ENCODE results near the gene NFAT5.

- TF ChIP-seq EP300 (IDR thresholded peaks at IDR 0.05; ENCODE audit: borderline replicate concordance), result no peak
- TF ChIP-seq NFIC (IDR thresholded peaks at IDR 0.05), result no peak
- no peak for TF ChIP-seq RAD21 (IDR thresholded peaks at IDR 0.05; ENCODE audit: low read depth)
- TF ChIP-seq EGR1 (IDR thresholded peaks at IDR 0.05), result no peak
- TF ChIP-seq, protein P1, sequence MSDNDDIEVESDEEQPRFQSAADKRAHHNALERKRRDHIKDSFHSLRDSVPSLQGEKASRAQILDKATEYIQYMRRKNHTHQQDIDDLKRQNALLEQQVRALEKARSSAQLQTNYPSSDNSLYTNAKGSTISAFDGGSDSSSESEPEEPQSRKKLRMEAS (IDR thresholded peaks at IDR 0.05), result no peak
- TF ChIP-seq, protein P2, sequence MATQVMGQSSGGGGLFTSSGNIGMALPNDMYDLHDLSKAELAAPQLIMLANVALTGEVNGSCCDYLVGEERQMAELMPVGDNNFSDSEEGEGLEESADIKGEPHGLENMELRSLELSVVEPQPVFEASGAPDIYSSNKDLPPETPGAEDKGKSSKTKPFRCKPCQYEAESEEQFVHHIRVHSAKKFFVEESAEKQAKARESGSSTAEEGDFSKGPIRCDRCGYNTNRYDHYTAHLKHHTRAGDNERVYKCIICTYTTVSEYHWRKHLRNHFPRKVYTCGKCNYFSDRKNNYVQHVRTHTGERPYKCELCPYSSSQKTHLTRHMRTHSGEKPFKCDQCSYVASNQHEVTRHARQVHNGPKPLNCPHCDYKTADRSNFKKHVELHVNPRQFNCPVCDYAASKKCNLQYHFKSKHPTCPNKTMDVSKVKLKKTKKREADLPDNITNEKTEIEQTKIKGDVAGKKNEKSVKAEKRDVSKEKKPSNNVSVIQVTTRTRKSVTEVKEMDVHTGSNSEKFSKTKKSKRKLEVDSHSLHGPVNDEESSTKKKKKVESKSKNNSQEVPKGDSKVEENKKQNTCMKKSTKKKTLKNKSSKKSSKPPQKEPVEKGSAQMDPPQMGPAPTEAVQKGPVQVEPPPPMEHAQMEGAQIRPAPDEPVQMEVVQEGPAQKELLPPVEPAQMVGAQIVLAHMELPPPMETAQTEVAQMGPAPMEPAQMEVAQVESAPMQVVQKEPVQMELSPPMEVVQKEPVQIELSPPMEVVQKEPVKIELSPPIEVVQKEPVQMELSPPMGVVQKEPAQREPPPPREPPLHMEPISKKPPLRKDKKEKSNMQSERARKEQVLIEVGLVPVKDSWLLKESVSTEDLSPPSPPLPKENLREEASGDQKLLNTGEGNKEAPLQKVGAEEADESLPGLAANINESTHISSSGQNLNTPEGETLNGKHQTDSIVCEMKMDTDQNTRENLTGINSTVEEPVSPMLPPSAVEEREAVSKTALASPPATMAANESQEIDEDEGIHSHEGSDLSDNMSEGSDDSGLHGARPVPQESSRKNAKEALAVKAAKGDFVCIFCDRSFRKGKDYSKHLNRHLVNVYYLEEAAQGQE (IDR thresholded peaks at IDR 0.05; ENCODE audit: low read depth), result no peak
Observed at GRCh38 chr16:69644790-69645189, 79.0 kb downstream of the NFAT5 start.

Measured in Ishikawa (cell line).